Colonic mucosa (tissue), 4 donors: ENCODE results near the gene C3orf22. TPM values are rescaled to one million over a fixed set of nuclear protein-coding genes. Genes with fewer than 3 reads are reported as not detected.

Experiments used
- DNase-seq: peaks from one replicate; pipeline ENCODE4 v3.0.0-alpha.2; 2020
- H3K27ac ChIP-seq: fragments of 200-600 bp; one replicate; pipeline ENCODE4 v1.8.0; 2021
- H3K27me3 ChIP-seq: fragments of 200-600 bp; one replicate; pipeline ENCODE4 v1.8.0; 2021
- H3K36me3 ChIP-seq: fragments of 200-600 bp; one replicate; pipeline ENCODE4 v1.8.0; 2021
- H3K4me1 ChIP-seq: fragments of 200-600 bp; one replicate; pipeline ENCODE4 v1.8.0; 2021; ENCODE audit warnings: mild to moderate bottlenecking
- H3K4me3 ChIP-seq: fragments of 200-600 bp; one replicate; pipeline ENCODE4 v1.8.0; 2021
- H3K9ac ChIP-seq, 2 donors: one replicate each; pipeline ENCODE4 v1.7.0; 2013; ENCODE audit warnings: control low read depth in 2 of 2, low read depth in 2 of 2, low read length in 2 of 2
- H3K9me3 ChIP-seq: fragments of 200-600 bp; one replicate; pipeline ENCODE4 v1.8.0; 2021
- intact Hi-C: fragments of 100-400 bp; cut with DNase I; formaldehyde crosslinking; loops from one replicate; pipeline ENCODE4 v1.14.1; 2022
- total RNA-seq, 2 donors: library from RNA; stranded (reverse); fragmentation: NEBNext Ultra II Directional in 1 of 2; extraction: Animal tissue kit (Norgen Biotek cat#: 25700) in 1 of 2; gene quantifications; one replicate each; pipeline ENCODE4 v1.2.1, GENCODE V29; 2021
- TF ChIP-seq, protein P1 (sequence below): fragments of 200-600 bp; IDR thresholded peaks from one replicate; pipeline ENCODE4 v1.8.0; 2022; ENCODE audit warnings: antibody characterized with exemption, mild to moderate bottlenecking
- donor health status: healthy.
- donor health status: DM: no; HTN: no; CAD: no.
- donor health status: DM: no; HTN: no; CAD: no.

Gene C3orf22
- total RNA-seq, 2 donors from 2014 or later, result not detected

DNA sequence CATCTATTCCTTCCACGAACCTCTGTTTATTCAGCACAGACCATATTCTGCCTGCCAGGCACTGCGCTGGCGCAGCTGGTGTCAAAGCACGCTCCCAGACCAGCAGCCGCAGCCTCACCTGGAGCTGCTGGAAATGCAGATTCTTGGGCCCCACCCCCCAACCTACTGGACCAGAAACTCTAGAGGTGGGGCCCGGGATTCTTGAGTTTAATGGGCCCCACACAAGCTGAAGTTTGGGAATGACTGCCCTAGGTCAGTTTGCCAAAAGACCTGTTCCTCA lies 27.7 kb downstream of the C3orf22 start:
- intact Hi-C loops, result no loop called here
- Histone ChIP-seq H3K4me3 (no peak overlapping the region), H3K36me3 (no peaks in the 10 kb centered on the region), H3K9me3 (no peaks in the 10 kb centered on the region), H3K27me3 (no peaks in the 10 kb centered on the region), H3K9ac (no peak overlapping the region), H3K4me1 (no peaks in the 10 kb centered on the region), H3K27ac (no peak overlapping the region)
- no peak for DNase-seq
- TF ChIP-seq, protein P1, sequence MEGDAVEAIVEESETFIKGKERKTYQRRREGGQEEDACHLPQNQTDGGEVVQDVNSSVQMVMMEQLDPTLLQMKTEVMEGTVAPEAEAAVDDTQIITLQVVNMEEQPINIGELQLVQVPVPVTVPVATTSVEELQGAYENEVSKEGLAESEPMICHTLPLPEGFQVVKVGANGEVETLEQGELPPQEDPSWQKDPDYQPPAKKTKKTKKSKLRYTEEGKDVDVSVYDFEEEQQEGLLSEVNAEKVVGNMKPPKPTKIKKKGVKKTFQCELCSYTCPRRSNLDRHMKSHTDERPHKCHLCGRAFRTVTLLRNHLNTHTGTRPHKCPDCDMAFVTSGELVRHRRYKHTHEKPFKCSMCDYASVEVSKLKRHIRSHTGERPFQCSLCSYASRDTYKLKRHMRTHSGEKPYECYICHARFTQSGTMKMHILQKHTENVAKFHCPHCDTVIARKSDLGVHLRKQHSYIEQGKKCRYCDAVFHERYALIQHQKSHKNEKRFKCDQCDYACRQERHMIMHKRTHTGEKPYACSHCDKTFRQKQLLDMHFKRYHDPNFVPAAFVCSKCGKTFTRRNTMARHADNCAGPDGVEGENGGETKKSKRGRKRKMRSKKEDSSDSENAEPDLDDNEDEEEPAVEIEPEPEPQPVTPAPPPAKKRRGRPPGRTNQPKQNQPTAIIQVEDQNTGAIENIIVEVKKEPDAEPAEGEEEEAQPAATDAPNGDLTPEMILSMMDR, result no peak

DNA sequence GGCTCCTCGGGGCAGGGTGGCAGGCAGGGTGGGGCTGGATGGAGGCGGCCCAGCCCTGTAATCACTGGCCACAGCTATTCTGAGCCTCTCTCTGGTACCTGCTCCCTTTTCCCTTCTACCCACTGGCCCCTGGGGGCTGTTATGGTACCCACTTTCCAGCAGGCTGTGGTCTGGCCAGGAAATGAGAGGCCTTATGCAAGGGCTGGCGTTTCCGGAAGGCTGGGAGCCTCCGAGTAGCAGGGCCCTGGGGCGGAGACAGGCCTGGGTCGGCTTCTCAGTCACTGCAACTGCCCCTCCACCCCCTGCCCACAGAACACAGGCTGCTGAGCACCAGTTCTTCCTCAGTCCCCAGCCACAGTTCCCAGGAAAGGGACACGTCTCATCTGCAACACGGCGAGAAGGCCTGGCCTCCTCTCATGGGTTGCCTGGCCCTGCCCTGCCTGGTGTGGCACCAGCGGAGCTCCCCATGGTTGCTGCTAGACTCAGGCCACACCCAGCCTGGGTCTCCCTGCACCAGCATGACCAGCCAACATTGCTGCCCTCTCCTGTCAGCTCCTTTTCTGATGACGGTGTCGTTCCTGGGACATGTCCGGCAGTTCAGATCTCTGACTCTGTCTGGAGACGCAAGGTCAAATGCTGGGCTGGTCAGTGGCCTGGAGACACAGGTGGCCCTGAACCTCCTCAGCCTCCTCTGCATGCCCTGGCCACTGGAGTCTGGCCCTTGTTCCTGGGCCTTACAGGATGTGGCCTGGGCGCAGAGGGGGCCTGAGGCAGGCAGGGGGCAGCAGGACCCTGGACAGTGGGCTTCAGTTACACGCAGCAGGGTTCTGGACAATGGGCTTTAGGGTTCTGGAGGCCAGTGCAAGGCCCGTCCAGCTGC lies 28.3 kb downstream of the C3orf22 start:
- Histone ChIP-seq H3K27ac (no peak overlapping the region), H3K36me3 (no peaks in the 10 kb centered on the region), H3K27me3 (no peaks in the 10 kb centered on the region), H3K4me1 (no peaks in the 10 kb centered on the region), H3K9ac (no peak overlapping the region), H3K4me3 (no peak overlapping the region), H3K9me3 (no peaks in the 10 kb centered on the region)
- intact Hi-C loops, result no loop called here
- no peak for DNase-seq
- TF ChIP-seq, protein P1, result no peak

DNA sequence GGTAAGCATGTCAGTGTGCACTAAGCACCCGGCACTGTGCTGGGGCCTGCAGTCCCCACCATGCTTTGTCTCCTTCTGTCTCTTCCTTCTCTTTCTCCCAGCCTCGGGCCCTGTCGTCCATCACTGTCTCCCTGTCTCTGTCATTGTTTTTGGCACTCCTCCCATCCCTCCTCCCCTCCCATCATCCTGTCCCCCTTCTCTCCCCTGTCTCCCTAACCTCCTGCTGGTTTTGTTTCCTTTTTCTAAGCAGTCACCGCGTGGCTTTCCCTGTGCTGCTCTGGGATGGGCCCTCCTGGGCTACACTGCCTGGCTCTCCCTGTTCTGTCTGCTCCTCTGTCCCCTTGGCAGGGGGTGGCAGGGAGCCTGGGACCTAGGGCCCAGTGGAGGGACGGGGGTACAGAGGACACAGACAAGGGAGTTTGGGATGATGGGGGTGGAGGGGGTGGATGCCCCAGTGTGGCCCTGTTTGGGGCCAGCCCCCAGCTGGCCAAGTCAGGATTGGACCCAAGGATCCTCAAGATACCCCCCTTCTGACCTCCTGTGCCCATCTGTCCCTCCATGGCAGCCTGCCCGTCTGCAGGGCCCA lies 29.1 kb downstream of the C3orf22 start:
- Histone ChIP-seq H3K9ac (no peak overlapping the region), H3K4me3 (no peak overlapping the region), H3K36me3 (no peaks in the 10 kb centered on the region), H3K27me3 (no peaks in the 10 kb centered on the region), H3K4me1 (no peaks in the 10 kb centered on the region), H3K9me3 (no peaks in the 10 kb centered on the region), H3K27ac (no peak overlapping the region)
- no peak for DNase-seq
- TF ChIP-seq, protein P1, result no peak
- intact Hi-C loops, result loop anchor here (10.0 kb wide), 2 partner anchors 125 to 1015 kb away; partner anchors contain the start of gene TXNRD3

DNA sequence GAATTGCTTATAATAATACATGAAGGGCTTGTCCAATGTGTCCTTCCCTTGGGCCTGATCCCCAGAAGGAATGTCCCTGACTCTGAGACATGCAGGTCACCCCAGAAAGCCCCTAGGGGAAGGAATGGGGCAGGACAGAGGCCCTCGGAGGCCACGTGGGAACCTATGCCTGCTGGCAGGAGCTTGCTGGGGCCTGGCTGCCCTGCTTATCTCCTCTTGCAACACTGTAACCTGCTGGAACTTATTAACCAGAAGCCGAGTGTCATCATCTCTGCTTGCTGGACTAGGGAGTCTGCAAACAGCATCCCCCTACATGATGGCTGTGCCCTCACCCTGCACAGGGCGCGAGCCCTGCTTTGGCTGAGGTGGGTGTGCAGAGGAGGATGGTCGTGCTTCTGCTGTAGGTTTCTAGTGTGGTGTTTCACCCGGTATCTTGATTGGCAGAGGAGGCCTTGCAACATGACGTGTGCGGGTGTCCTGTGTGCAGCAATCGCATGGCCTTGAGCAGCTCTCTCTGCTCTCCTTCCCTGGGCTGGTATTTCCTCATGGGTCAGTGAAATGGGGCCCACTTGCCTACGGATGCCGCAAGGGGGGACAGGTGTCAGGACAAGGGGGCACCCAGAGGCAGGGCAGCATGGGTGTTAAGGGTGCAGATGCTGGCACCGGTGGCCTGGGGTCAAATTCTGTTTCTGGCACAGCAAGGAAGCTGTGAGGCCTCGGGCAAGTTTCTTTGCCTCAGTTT lies 29.8 kb downstream of the C3orf22 start:
- Histone ChIP-seq H3K36me3 (no peaks in the 10 kb centered on the region), H3K27ac (no peak overlapping the region), H3K4me1 (no peaks in the 10 kb centered on the region), H3K9me3 (no peaks in the 10 kb centered on the region), H3K4me3 (no peak overlapping the region), H3K27me3 (no peaks in the 10 kb centered on the region), H3K9ac (no peak overlapping the region)
- TF ChIP-seq, protein P1, result no peak
- no peak for DNase-seq
- intact Hi-C loops, result loop anchor here (10.0 kb wide), 2 partner anchors 126 to 1016 kb away; partner anchors contain the start of gene TXNRD3

DNA sequence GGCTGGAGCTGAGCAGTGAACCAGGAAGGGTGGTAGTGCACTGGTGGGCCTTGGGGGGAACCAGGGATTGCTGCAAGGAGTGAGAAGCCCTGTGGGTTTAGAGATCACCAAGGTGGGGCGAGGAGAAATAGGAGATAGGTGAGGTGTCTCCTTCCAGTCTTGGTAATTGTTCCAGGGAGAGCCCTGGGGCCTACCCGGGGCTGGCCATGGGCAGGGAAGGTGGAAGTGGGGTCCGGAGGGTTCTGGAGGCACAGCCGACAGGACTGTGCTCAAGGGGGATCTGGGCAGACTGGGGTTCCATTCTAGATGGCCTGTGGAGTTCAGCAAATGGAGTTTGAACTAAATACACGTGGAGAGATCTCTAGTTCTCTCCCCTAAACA lies 30.3 kb downstream of the C3orf22 start:
- intact Hi-C loops, result loop anchor here (10.0 kb wide), 2 partner anchors 126 to 1016 kb away; partner anchors contain the start of gene TXNRD3
- H3K27me3 ChIP-seq, result no peaks in the 10 kb centered on the region
- no peak overlapping the region for H3K27ac ChIP-seq
- H3K9me3 ChIP-seq, result no peaks in the 10 kb centered on the region
- no peak for DNase-seq
- no peak overlapping the region for H3K4me3 ChIP-seq
- TF ChIP-seq, protein P1, result no peak
- H3K9ac ChIP-seq, result no peak overlapping the region
- no peaks in the 10 kb centered on the region for H3K36me3 ChIP-seq
- H3K4me1 ChIP-seq, result no peaks in the 10 kb centered on the region
